ENCODE results near the gene MAPKAP1.

MAPKAP1 gene

DNA sequence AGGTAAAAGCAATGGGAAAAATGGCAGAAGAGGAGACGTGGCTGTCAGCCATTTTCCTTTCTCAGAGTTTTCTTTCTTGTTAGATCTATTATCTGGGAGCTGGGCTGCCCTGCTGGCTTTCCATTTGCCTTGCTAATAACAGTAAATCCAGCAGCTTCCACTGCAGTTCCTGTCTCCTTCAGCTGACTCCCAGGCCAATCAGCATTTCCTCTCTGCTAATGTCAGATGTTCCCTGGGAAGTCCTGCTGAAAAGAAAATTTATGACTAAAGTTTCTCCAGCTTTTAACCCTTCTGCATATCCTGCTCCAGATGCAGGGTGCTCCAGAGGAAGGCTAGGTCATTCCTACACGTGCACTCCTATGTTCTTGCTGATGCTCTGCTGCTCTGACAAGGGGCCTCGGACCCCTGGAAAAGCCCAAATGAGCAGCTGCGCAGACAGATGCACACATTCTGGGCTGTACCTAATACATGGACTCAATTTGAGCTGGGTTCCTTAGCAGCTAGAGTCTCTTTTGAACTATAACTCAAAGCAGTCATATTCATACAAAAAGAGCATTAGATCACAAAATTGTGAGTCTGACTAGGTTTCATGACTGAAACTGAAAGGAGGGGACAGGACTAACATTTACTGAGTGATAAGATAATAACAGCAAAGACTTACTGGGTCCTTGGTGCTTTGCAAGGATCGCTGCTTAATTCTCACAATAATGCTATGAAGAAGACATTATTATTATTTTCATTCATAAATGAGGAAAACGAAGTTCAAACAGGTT lies 182.2 kb downstream of the MAPKAP1 start:
- Histone ChIP-seq H3K27ac (ENCODE audit: low read length) (peak overlapping the region; percentile 94), H3K36me3 (ENCODE audit: control insufficient read depth, low read depth, low read length) (no peaks in the 10 kb centered on the region)

GRCh38 chr9:125523681-125524080 lies 183.3 kb downstream of the MAPKAP1 start:
- peaks cover 12% of the 10 kb centered on the region for H3K4me1 ChIP-seq (ENCODE audit: control insufficient read depth, low read depth, low read length)
- peak overlapping the region; percentile 61 for H3K9ac ChIP-seq (ENCODE audit: low read length)
- H3K27ac ChIP-seq (ENCODE audit: low read length): no peak overlapping the region
- H3K27me3 ChIP-seq (ENCODE audit: control insufficient read depth, insufficient read depth, low read length): no peaks in the 10 kb centered on the region
- H3K4me3 ChIP-seq (ENCODE audit: low read length): no peak overlapping the region
- no peaks in the 10 kb centered on the region for H3K36me3 ChIP-seq (ENCODE audit: control insufficient read depth, low read depth, low read length)
- no peaks in the 10 kb centered on the region for H3K9me3 ChIP-seq (ENCODE audit: control insufficient read depth, low read depth, low read length)

More for the DNA sequence above, 182.2 kb downstream of the MAPKAP1 start:
- Histone ChIP-seq H3K27me3 (ENCODE audit: control insufficient read depth, insufficient read depth, low read length) (no peaks in the 10 kb centered on the region), H3K9ac (ENCODE audit: low read length) (peak overlapping the region; percentile 61), H3K4me1 (ENCODE audit: control insufficient read depth, low read depth, low read length) (peaks cover 17% of the 10 kb centered on the region), H3K9me3 (ENCODE audit: control insufficient read depth, low read depth, low read length) (no peaks in the 10 kb centered on the region), H3K4me3 (ENCODE audit: low read length) (peak overlapping the region; percentile 36)

- Histone ChIP-seq H3K4me1 (ENCODE audit: control insufficient read depth, low read depth, low read length) (peaks cover 17% of the 10 kb centered on the region), H3K9me3 (ENCODE audit: control insufficient read depth, low read depth, low read length) (no peaks in the 10 kb centered on the region), H3K4me3 (ENCODE audit: low read length) (no peak overlapping the region), H3K27me3 (ENCODE audit: control insufficient read depth, insufficient read depth, low read length) (no peaks in the 10 kb centered on the region), H3K36me3 (ENCODE audit: control insufficient read depth, low read depth, low read length) (no peaks in the 10 kb centered on the region), H3K27ac (ENCODE audit: low read length) (no peak overlapping the region), H3K9ac (ENCODE audit: low read length) (no peak overlapping the region)
These were observed 184.7 kb downstream of the MAPKAP1 start for GRCh38 chr9:125522328-125522725.

DNA sequence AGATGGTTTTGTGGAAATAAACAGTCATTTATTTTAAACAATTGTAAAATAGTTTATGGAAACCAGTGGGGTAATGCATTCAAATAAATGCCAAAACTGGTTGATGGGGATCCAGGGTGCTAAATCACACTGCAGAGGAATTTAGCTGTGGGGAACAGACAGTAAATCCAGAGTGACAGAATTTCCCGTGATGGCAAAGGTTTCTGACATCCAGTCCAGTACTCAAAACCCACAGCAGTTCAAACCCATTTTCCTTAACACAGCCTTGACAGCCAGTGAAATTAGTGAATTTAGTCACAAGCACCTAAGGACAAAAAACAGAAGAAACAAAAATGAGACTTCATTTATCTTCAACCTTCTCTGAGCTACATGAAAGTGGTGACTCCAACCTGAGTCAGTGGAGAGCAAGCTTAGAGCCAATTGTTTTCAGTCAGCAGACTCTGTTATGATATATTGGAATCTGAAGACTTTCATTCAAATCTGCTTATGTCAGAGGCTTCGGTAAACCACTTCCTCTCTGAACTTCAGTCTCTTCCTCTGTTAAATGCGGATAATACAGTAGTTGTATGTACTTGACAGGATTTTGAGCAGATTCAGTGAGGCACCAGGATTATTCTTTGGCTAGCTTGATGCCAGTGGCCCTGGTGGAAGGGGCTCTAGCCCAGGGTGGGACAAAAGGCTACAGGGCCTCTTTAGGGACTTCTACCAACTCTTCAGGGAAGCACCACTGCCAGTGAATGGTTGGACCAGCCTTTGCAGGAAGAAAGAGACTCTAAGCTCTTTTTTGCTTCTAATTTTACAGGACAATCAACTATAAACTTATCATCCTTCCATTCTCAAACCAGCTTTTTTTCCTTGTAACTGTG lies 185.3 kb downstream of the MAPKAP1 start:
- Histone ChIP-seq H3K9ac (ENCODE audit: low read length) (no peak overlapping the region), H3K36me3 (ENCODE audit: control insufficient read depth, low read depth, low read length) (no peaks in the 10 kb centered on the region), H3K9me3 (ENCODE audit: control insufficient read depth, low read depth, low read length) (no peaks in the 10 kb centered on the region), H3K27me3 (ENCODE audit: control insufficient read depth, insufficient read depth, low read length) (no peaks in the 10 kb centered on the region), H3K27ac (ENCODE audit: low read length) (no peak overlapping the region), H3K4me1 (ENCODE audit: control insufficient read depth, low read depth, low read length) (peaks cover 23% of the 10 kb centered on the region), H3K4me3 (ENCODE audit: low read length) (no peak overlapping the region)

- Histone ChIP-seq H3K9ac (ENCODE audit: low read length) (no peak overlapping the region), H3K27me3 (ENCODE audit: control insufficient read depth, insufficient read depth, low read length) (no peaks in the 10 kb centered on the region), H3K4me3 (ENCODE audit: low read length) (no peak overlapping the region), H3K36me3 (ENCODE audit: control insufficient read depth, low read depth, low read length) (no peaks in the 10 kb centered on the region), H3K27ac (ENCODE audit: low read length) (no peak overlapping the region), H3K4me1 (ENCODE audit: control insufficient read depth, low read depth, low read length) (peaks cover 33% of the 10 kb centered on the region), H3K9me3 (ENCODE audit: control insufficient read depth, low read depth, low read length) (no peaks in the 10 kb centered on the region)
These were observed 187.3 kb downstream of the MAPKAP1 start for GRCh38 chr9:125519734-125520133.

DNA sequence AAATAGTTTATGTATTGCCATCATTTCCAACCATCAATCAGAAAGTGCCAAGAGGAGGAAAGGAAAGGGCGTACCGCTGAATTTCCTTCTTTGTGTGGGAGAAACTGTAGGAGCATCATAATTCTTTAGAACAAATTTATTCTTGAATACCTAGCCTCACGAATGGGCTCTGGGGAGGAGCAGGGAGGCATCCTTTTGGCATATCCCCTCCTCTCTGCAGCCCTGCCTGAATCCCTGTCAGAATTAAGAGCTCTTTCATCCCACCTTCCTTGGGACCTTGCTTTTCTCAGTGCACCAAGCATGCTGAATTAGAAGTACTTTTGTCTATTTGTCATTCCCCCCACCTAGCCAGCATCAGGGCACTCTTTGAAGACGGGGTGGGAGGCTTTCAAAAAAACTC lies 189.4 kb downstream of the MAPKAP1 start:
- peaks cover 28% of the 10 kb centered on the region for H3K4me1 ChIP-seq (ENCODE audit: control insufficient read depth, low read depth, low read length)
- no peak overlapping the region for H3K9ac ChIP-seq (ENCODE audit: low read length)
- no peaks in the 10 kb centered on the region for H3K36me3 ChIP-seq (ENCODE audit: control insufficient read depth, low read depth, low read length)
- H3K27ac ChIP-seq (ENCODE audit: low read length): no peak overlapping the region
- no peaks in the 10 kb centered on the region for H3K9me3 ChIP-seq (ENCODE audit: control insufficient read depth, low read depth, low read length)
- no peaks in the 10 kb centered on the region for H3K27me3 ChIP-seq (ENCODE audit: control insufficient read depth, insufficient read depth, low read length)
- H3K4me3 ChIP-seq (ENCODE audit: low read length): no peak overlapping the region

DNA sequence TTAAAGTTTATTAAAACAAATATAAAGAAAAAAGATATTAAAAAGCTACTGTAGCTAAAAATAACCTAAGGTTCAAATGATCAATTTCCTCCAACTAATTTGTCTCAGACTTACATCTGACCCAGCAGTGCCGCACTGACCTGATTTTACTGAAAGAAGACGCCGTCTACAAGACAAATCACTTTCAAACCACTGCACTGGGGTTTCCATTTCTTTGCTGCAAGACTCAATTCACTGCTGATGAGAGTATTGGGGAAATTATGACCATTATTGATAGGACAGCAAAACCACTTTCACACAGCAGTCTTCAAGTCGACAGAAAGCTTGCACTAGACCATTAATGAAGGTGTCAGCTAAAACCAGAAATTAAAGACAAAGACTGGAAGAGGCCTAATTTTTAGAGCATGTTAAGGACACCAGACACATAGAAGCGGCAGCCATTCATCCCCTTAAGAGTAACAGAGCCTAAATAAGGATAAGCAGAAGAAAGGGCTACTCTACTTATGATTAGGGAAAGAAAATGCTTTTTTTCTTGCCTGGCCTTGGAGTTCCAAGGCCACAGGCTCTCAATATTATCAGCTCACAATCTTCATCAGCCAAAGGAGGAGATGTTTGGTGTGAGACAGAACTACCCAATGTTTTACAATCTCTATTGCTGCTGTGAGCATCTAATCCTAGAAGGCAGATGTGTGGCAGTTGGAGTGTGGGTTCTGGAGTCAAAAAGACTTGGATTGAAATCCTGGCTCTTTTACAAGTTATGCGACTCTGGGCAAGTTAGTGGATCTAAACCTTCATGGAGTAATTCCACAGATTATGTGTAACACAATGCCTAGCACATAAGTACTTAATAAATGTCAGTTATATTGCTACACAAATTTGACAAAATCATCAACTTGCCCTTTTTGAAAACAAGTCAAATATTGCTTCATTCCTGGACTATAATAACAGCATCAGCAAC lies 190.7 kb downstream of the MAPKAP1 start:
- H3K36me3 ChIP-seq (ENCODE audit: control insufficient read depth, low read depth, low read length): no peaks in the 10 kb centered on the region
- no peak overlapping the region for H3K27ac ChIP-seq (ENCODE audit: low read length)
- H3K9ac ChIP-seq (ENCODE audit: low read length): no peak overlapping the region
- H3K9me3 ChIP-seq (ENCODE audit: control insufficient read depth, low read depth, low read length): no peaks in the 10 kb centered on the region
- no peaks in the 10 kb centered on the region for H3K27me3 ChIP-seq (ENCODE audit: control insufficient read depth, insufficient read depth, low read length)
- peaks cover 35% of the 10 kb centered on the region for H3K4me1 ChIP-seq (ENCODE audit: control insufficient read depth, low read depth, low read length)
- H3K4me3 ChIP-seq (ENCODE audit: low read length): no peak overlapping the region

GRCh38 chr9:125515281-125515680 lies 191.7 kb downstream of the MAPKAP1 start:
- peaks cover 35% of the 10 kb centered on the region for H3K4me1 ChIP-seq (ENCODE audit: control insufficient read depth, low read depth, low read length)
- no peaks in the 10 kb centered on the region for H3K9me3 ChIP-seq (ENCODE audit: control insufficient read depth, low read depth, low read length)
- H3K27me3 ChIP-seq (ENCODE audit: control insufficient read depth, insufficient read depth, low read length): no peaks in the 10 kb centered on the region
- H3K9ac ChIP-seq (ENCODE audit: low read length): no peak overlapping the region
- H3K27ac ChIP-seq (ENCODE audit: low read length): no peak overlapping the region
- no peak overlapping the region for H3K4me3 ChIP-seq (ENCODE audit: low read length)
- no peaks in the 10 kb centered on the region for H3K36me3 ChIP-seq (ENCODE audit: control insufficient read depth, low read depth, low read length)

- Histone ChIP-seq H3K9ac (ENCODE audit: low read length) (no peak overlapping the region), H3K27ac (ENCODE audit: low read length) (no peak overlapping the region), H3K9me3 (ENCODE audit: control insufficient read depth, low read depth, low read length) (no peaks in the 10 kb centered on the region), H3K4me1 (ENCODE audit: control insufficient read depth, low read depth, low read length) (peaks cover 35% of the 10 kb centered on the region), H3K27me3 (ENCODE audit: control insufficient read depth, insufficient read depth, low read length) (no peaks in the 10 kb centered on the region), H3K36me3 (ENCODE audit: control insufficient read depth, low read depth, low read length) (no peaks in the 10 kb centered on the region), H3K4me3 (ENCODE audit: low read length) (no peak overlapping the region)
These were observed 192.5 kb downstream of the MAPKAP1 start for GRCh38 chr9:125514468-125514867.

GRCh38 chr9:125513668-125514413 lies 193.2 kb downstream of the MAPKAP1 start:
- Histone ChIP-seq H3K36me3 (ENCODE audit: control insufficient read depth, low read depth, low read length) (no peaks in the 10 kb centered on the region), H3K27ac (ENCODE audit: low read length) (no peak overlapping the region), H3K4me1 (ENCODE audit: control insufficient read depth, low read depth, low read length) (peaks cover 35% of the 10 kb centered on the region), H3K9ac (ENCODE audit: low read length) (no peak overlapping the region), H3K9me3 (ENCODE audit: control insufficient read depth, low read depth, low read length) (no peaks in the 10 kb centered on the region), H3K27me3 (ENCODE audit: control insufficient read depth, insufficient read depth, low read length) (no peaks in the 10 kb centered on the region), H3K4me3 (ENCODE audit: low read length) (no peak overlapping the region)

Data from iPS-18a (cell line).